Erythroblast (primary cell): ENCODE data around the gene TGM6.

Source experiments
- DNase-seq, 2 experiments: peaks; one replicate each; lab custom pipeline; 2025; lab: John Stamatoyannopoulos, UW
- GATA1 ChIP-seq: IDR thresholded peaks from 2 replicates; pipeline ENCODE4 v1.6.1; 2011; ENCODE audit warnings: low read depth, mild to moderate bottlenecking, control low read depth, low read length, moderate library complexity
- POLR2A ChIP-seq: IDR thresholded peaks from 2 replicates; pipeline ENCODE4 v1.6.1; 2011; ENCODE audit warnings: mild to moderate bottlenecking, low read length

TGM6 gene

GRCh38 chr20:2348336-2348735, 32.4 kb upstream of the TGM6 start:
- no peak for TF ChIP-seq POLR2A
- TF ChIP-seq GATA1: no peak
- no peak for DNase-seq

- TF ChIP-seq POLR2A (no peak), GATA1 (no peak)
- DNase-seq: no peak
Measured at GRCh38 chr20:2349801-2350200, 30.9 kb upstream of the TGM6 start.

GRCh38 chr20:2350606-2351005, 30.1 kb upstream of the TGM6 start:
- TF ChIP-seq GATA1 (no peak), POLR2A (no peak)
- DNase-seq: no peak

- TF ChIP-seq POLR2A: no peak
- no peak for TF ChIP-seq GATA1
- DNase-seq: no peak
Measured at GRCh38 chr20:2353231-2353630, 27.5 kb upstream of the TGM6 start.

- TF ChIP-seq GATA1 (no peak), POLR2A (no peak)
- no peak for DNase-seq
Measured at GRCh38 chr20:2357114-2357513, 23.6 kb upstream of the TGM6 start.

GRCh38 chr20:2358006-2358405, 22.7 kb upstream of the TGM6 start:
- no peak for DNase-seq
- TF ChIP-seq POLR2A: no peak
- TF ChIP-seq GATA1: no peak

- no peak for DNase-seq
- no peak for TF ChIP-seq POLR2A
- TF ChIP-seq GATA1: no peak
Measured at GRCh38 chr20:2361035-2361593, 19.6 kb upstream of the TGM6 start.

GRCh38 chr20:2363187-2363586, 17.5 kb upstream of the TGM6 start:
- DNase-seq: no peak
- TF ChIP-seq POLR2A (no peak), GATA1 (no peak)

- TF ChIP-seq GATA1: no peak
- no peak for TF ChIP-seq POLR2A
- DNase-seq: no peak
Measured at GRCh38 chr20:2363587-2363986, 17.1 kb upstream of the TGM6 start.

- DNase-seq: no peak
- no peak for TF ChIP-seq POLR2A
- no peak for TF ChIP-seq GATA1
Measured at GRCh38 chr20:2364044-2364443, 16.7 kb upstream of the TGM6 start.

GRCh38 chr20:2365091-2365490, 15.6 kb upstream of the TGM6 start:
- DNase-seq: no peak
- TF ChIP-seq GATA1: no peak
- no peak for TF ChIP-seq POLR2A

- TF ChIP-seq GATA1 (no peak), POLR2A (no peak)
- no peak for DNase-seq
Measured at GRCh38 chr20:2365666-2366065, 15.0 kb upstream of the TGM6 start.

- no peak for DNase-seq
- TF ChIP-seq GATA1 (no peak), POLR2A (no peak)
Measured at GRCh38 chr20:2368621-2369020, 12.1 kb upstream of the TGM6 start.

GRCh38 chr20:2373098-2373497, 7.6 kb upstream of the TGM6 start:
- TF ChIP-seq POLR2A: no peak
- no peak for TF ChIP-seq GATA1
- no peak for DNase-seq

GRCh38 chr20:2374346-2375125, 6.2 kb upstream of the TGM6 start:
- DNase-seq: no peak
- TF ChIP-seq POLR2A (no peak), GATA1 (no peak)

GRCh38 chr20:2378893-2379292, 1.8 kb upstream of the TGM6 start:
- no peak for TF ChIP-seq GATA1
- no peak for TF ChIP-seq POLR2A
- no peak for DNase-seq
